DND-41 (cell line): Measurements from ENCODE around the gene DOC2A.

Experiments used
- ATAC-seq: fragments of 200-7000 bp; cut with Tn5 transposase; 3 replicates; pipeline ENCODE4 v1.9.1; 2021; ENCODE audit warnings: low read depth; ENCODE audit not compliant: insufficient read depth
- DNase-seq: peaks from one replicate; pipeline ENCODE4 v3.0.0-alpha.2; 2020
- H2AFZ ChIP-seq: 2 replicates; pipeline ENCODE4 v1.6.0; 2012; ENCODE audit warnings: low read depth, low read length
- H3K27ac ChIP-seq: 2 replicates; pipeline ENCODE4 v1.5.1; 2012; ENCODE audit warnings: low read length, inconsistent platforms
- H3K27me3 ChIP-seq: fragments of 200-600 bp; sonication (generic); 2 replicates; pipeline ENCODE4 v1.6.0; 2012; ENCODE audit warnings: low read length, mild to moderate bottlenecking, inconsistent platforms; ENCODE audit not compliant: insufficient read depth, poor library complexity
- H3K36me3 ChIP-seq: 2 replicates; pipeline ENCODE4 v1.5.1; 2012; ENCODE audit warnings: low read length, inconsistent platforms; ENCODE audit not compliant: insufficient read depth
- H3K4me1 ChIP-seq: 2 replicates; pipeline ENCODE4 v1.5.1; 2012; ENCODE audit warnings: mild to moderate bottlenecking, low read length; ENCODE audit not compliant: insufficient read depth
- H3K4me2 ChIP-seq: 2 replicates; pipeline ENCODE4 v1.6.0; 2012; ENCODE audit warnings: mild to moderate bottlenecking, moderate library complexity, low read length, inconsistent platforms; ENCODE audit not compliant: insufficient read depth
- H3K4me3 ChIP-seq, 2 experiments: fragments of 200-600 bp in 1 of 2; shearing (Covaris generic) in 1 of 2; 2 replicates each; pipeline ENCODE4 v1.5.1; 2012 to 2016; ENCODE audit warnings: inconsistent platforms in 2 of 2, low read length in 2 of 2, mild to moderate bottlenecking in 2 of 2, low read depth in 1 of 2, moderate library complexity in 1 of 2
- H3K79me2 ChIP-seq: 2 replicates; pipeline ENCODE4 v1.6.0; 2012; ENCODE audit warnings: low read length, inconsistent platforms; ENCODE audit not compliant: insufficient read depth
- H3K9ac ChIP-seq: 2 replicates; pipeline ENCODE4 v1.6.0; 2012; ENCODE audit warnings: low read depth, mild to moderate bottlenecking, inconsistent platforms, low read length, moderate library complexity
- H3K9me3 ChIP-seq: 2 replicates; pipeline ENCODE4 v1.5.1; 2012; ENCODE audit warnings: low read length, moderate library complexity, mild to moderate bottlenecking, inconsistent platforms; ENCODE audit not compliant: insufficient read depth, severe bottlenecking
- H4K20me1 ChIP-seq: 2 replicates; pipeline ENCODE4 v1.6.0; 2012; ENCODE audit warnings: low read length; ENCODE audit not compliant: insufficient read depth
- CTCF ChIP-seq: IDR thresholded peaks from 2 replicates; pipeline ENCODE4 v1.5.1; 2012; ENCODE audit warnings: borderline replicate concordance, low read length, moderate library complexity, mild to moderate bottlenecking; ENCODE audit not compliant: poor library complexity, severe bottlenecking; ENCODE audit errors: extremely low read depth
- EZH2 ChIP-seq: IDR thresholded peaks from 3 replicates; pipeline ENCODE4 v1.6.1; 2012; ENCODE audit warnings: borderline replicate concordance, low read depth, mild to moderate bottlenecking, moderate library complexity, low read length, inconsistent platforms; ENCODE audit not compliant: severe bottlenecking

DOC2A gene

DNA sequence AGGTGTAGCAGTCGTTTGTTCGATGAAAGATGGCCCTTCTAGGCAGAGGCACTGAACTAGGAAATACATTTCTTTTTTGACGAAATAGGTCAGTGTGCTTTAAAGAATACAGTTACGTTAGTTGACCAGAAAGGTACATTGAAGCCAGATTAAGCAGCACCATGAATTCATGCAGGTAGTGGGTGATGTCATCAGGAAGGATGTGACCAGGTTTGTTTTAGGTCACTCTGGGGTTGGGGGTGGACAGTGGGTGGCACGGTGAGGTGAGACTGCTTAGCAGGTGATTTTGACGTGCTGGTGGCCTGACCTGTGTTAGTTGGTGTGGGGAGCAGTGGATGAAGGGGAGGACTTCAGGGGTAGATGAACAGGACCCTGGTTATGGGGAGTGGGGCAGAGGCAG is 11.2 kb downstream of the DOC2A start:
- Histone ChIP-seq H3K9me3 (no peaks in the 10 kb centered on the region), H3K4me3 (no peak overlapping the region), H3K27me3 (no peaks in the 10 kb centered on the region), H3K27ac (no peak overlapping the region), H2AFZ (no peak overlapping the region), H3K4me2 (no peak overlapping the region), H3K4me1 (peaks cover 22% of the 10 kb centered on the region), H3K9ac (no peak overlapping the region), H4K20me1 (peaks cover 3% of the 10 kb centered on the region; the same call in 1 of the 2 replicates), H3K79me2 (peaks cover 35% of the 10 kb centered on the region), H3K36me3 (peaks cover 75% of the 10 kb centered on the region)
- TF ChIP-seq CTCF (no peak), EZH2 (no peak)
- no peak for DNase-seq
- ATAC-seq = no peak

DNA sequence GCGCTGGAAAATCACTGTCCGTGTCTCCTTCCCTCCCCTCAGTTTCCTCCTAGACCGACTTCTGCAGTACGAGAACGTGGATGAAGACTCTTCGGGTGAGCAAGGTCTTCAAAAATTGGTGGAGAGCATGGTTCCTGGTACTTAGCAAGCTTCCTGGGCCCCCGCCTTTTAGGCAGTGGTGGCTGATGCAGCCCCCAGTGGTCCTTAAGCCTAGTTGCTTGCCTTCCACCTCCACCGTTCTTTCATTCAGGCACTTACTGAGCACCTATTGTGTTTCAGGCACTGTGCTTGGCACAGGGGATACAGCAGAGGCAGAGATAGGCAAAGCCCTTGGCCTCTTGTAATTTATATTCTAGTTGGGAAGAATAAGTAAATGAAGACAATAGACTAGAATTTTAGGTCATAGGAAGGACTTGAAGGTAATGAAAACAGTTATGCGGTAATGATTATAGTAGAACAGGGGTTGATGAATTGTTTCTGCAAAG is 14.0 kb downstream of the DOC2A start:
- no peak for ATAC-seq
- peak overlapping the region; percentile 98 for H3K27ac ChIP-seq

GRCh38 chr16:29995911-29996765 is 14.7 kb downstream of the DOC2A start, which contains the start of gene INO80E:
Gene INO80E (plus strand): TSS chr16:29996241. CDS start chr16:29996311, 70 bp downstream.
- H3K4me2 ChIP-seq = peak within 1 kb of the TSS; percentile 91
- no peaks in the 10 kb centered on the region for H3K27me3 ChIP-seq
- peak within 1 kb of the TSS; percentile 98 for H3K27ac ChIP-seq
- H3K4me3 ChIP-seq = peak within 1 kb of the TSS; percentile 77 to 96
- 0 out of 2 replicates have a peak, but pooled peaks cover 3% of the 10 kb centered on the region for H4K20me1 ChIP-seq
- H3K4me1 ChIP-seq = peaks cover 37% of the 10 kb centered on the region
- peak within 1 kb of the TSS; percentile 96 for H2AFZ ChIP-seq
- DNase-seq (peak; percentile 99), ATAC-seq (peak; percentile 93)
- peak within 1 kb of the TSS; percentile 84 for H3K9ac ChIP-seq
- peaks cover 47% of the 10 kb centered on the region for H3K79me2 ChIP-seq
- TF ChIP-seq CTCF = peak; percentile 2
- no peak for TF ChIP-seq EZH2
- no peaks in the 10 kb centered on the region for H3K9me3 ChIP-seq
- peaks cover 72% of the 10 kb centered on the region for H3K36me3 ChIP-seq

More for the DNA sequence above, 14.0 kb downstream of the DOC2A start:
- H3K9ac ChIP-seq = peak overlapping the region; percentile 84
- peak overlapping the region; percentile 91 for H3K4me2 ChIP-seq
- H4K20me1 ChIP-seq = peaks cover 3% of the 10 kb centered on the region; the same call in 1 of the 2 replicates
- peaks cover 37% of the 10 kb centered on the region for H3K4me1 ChIP-seq
- peak overlapping the region; percentile 77 to 96 for H3K4me3 ChIP-seq
- H3K27me3 ChIP-seq = no peaks in the 10 kb centered on the region
- H3K79me2 ChIP-seq = peaks cover 47% of the 10 kb centered on the region
- peak overlapping the region; percentile 96 for H2AFZ ChIP-seq
- H3K9me3 ChIP-seq = no peaks in the 10 kb centered on the region
- peak; percentile 33 for TF ChIP-seq CTCF
- TF ChIP-seq EZH2 = no peak
- DNase-seq = peak; percentile 34
- H3K36me3 ChIP-seq = peaks cover 72% of the 10 kb centered on the region
